ENCODE measurements around the gene LRP5. TPM values are rescaled to one million over a fixed set of nuclear protein-coding genes. Genes with fewer than 3 reads are reported as not detected.

Gene LRP5
- total and polyA plus RNA-seq, 9 of the 15 experiments (the other 6 are each of a cell fraction or from before 2014, with no cell fraction given) = 0.48 to 44.2 (median 13.5) TPM

GRCh38 chr11:68282141-68282860 lies 30.1 kb upstream of the LRP5 start (continued):
- TF ChIP-seq ZNF655 (CRISPR knock-in tag; IDR thresholded peaks at IDR 0.05) (no peak), OTX1 (CRISPR knock-in tag; IDR thresholded peaks at IDR 0.05) (no peak), TARDBP (IDR thresholded peaks at IDR 0.05) (no peak), PHB2 (IDR thresholded peaks at IDR 0.05; ENCODE audit: low read depth) (no peak), SREBF2 (CRISPR knock-in tag; IDR thresholded peaks at IDR 0.05) (no peak), CBX1 (IDR thresholded peaks at IDR 0.05; ENCODE audit: low read depth) (no peak), ELF2 (CRISPR knock-in tag; IDR thresholded peaks at IDR 0.05) (no peak), U2AF2 (optimal IDR thresholded peaks at IDR 0.05; ENCODE audit: low read depth, low read length) (no peak), ATF7 (IDR thresholded peaks at IDR 0.05) (peak; percentile 26; the same call in 1 of the 2 replicates), PHF8 (IDR thresholded peaks at IDR 0.05; ENCODE audit: borderline replicate concordance, low read length) (no peak), MTF1 (CRISPR knock-in tag; IDR thresholded peaks at IDR 0.05; ENCODE audit: borderline replicate concordance) (no peak), MYC (IDR thresholded peaks at IDR 0.05; ENCODE audit: low read depth, low read length) (no peak), MYC (CRISPR knock-in tag; IDR thresholded peaks at IDR 0.05; ENCODE audit: borderline replicate concordance, low read depth) (no peak), RCOR1 (IDR thresholded peaks at IDR 0.05; ENCODE audit: borderline replicate concordance in 1 of 2, low read depth in 2 of 2, low read length in 2 of 2) (no peak), ZNF282 (CRISPR knock-in tag; IDR thresholded peaks at IDR 0.05) (no peak), PREB (CRISPR knock-in tag; IDR thresholded peaks at IDR 0.05) (no peak), HDGF (IDR thresholded peaks at IDR 0.05) (no peak), NFE2L1 (tag; IDR thresholded peaks at IDR 0.05; ENCODE audit: borderline replicate concordance, low read depth) (no peak), NFRKB (IDR thresholded peaks at IDR 0.05; ENCODE audit: low read depth) (no peak), MAFG (tag; conservative IDR thresholded peaks at IDR 0.05) (no peak), DPF2 (IDR thresholded peaks at IDR 0.05) (peak; percentile 63; the same call in 1 of the 2 replicates), SAFB2 (IDR thresholded peaks at IDR 0.05; ENCODE audit: borderline replicate concordance, low read depth, low read length, severe bottlenecking) (no peak), ZNF12 (CRISPR knock-in tag; IDR thresholded peaks at IDR 0.05) (no peak), ZNF561 (CRISPR knock-in tag; conservative IDR thresholded peaks at IDR 0.05) (no peak)

All from K562 (cell line).